Measurements from ENCODE around the gene GET4. TPM values are rescaled to one million over a fixed set of nuclear protein-coding genes. Genes with fewer than 3 reads are reported as not detected.

The GET4 gene
- total RNA-seq, 1 experiment from 2014 or later, result 90.9 TPM

GRCh38 chr7:944744-945143 is 68.4 kb downstream of the GET4 start:
- no peak overlapping the region for H3K4me3 ChIP-seq (ENCODE audit: low read depth in 2 of 2, low read length in 2 of 2)
- in situ Hi-C loops (cut with HindIII; ENCODE audit: low pct_unique_long_range_greater_than_20kb, low sequenced_read_pairs), result no loop called here
- H3K9me3 ChIP-seq (ENCODE audit: control insufficient read depth, insufficient read depth, low read depth, low read length), result peaks cover 10% of the 10 kb centered on the region; the same call in 1 of the 2 replicates
- no peak for TF ChIP-seq REST (IDR thresholded peaks at IDR 0.05; ENCODE audit: insufficient read depth in 1 of 2, low read depth in 2 of 2, low read length in 1 of 2)
- TF ChIP-seq CTCF (IDR thresholded peaks at IDR 0.05), result no peak
- no peak for TF ChIP-seq POLR2AphosphoS5 (IDR thresholded peaks at IDR 0.05; ENCODE audit: low read depth, low read length)
- TF ChIP-seq TCF7L2 (IDR thresholded peaks at IDR 0.05; ENCODE audit: low read depth, low read length), result no peak
- no peak for TF ChIP-seq SIN3A (IDR thresholded peaks at IDR 0.05; ENCODE audit: borderline replicate concordance, insufficient read depth, low read depth, low read length)
- peaks cover 7% of the 10 kb centered on the region; the same call in 1 of the 2 replicates for H3K4me1 ChIP-seq (ENCODE audit: control insufficient read depth, insufficient read depth, low read length)
- no peaks in the 10 kb centered on the region for H3K36me3 ChIP-seq (ENCODE audit: control insufficient read depth, insufficient read depth, low read length)
- H3K27me3 ChIP-seq (ENCODE audit: control insufficient read depth, insufficient read depth, low read length), result peaks cover 15% of the 10 kb centered on the region
- intact Hi-C loops (cut with micrococcal nuclease; ENCODE audit: unreplicated experiment), result no loop called here
- ChIA-PET POLR2A (no interaction called here), CTCF (no interaction called here)
- ATAC-seq, result no peak; the same call in 1 of the 2 replicates
- no TSS peak for BruUV-seq (replicated peaks)
- no peak for DNase-seq (ENCODE audit: low read depth, low spot score)
- H3K27ac ChIP-seq (ENCODE audit: low read length), result no peak overlapping the region

GRCh38 chr7:945147-945555 is 68.8 kb downstream of the GET4 start:
- Histone ChIP-seq H3K36me3 (ENCODE audit: control insufficient read depth, insufficient read depth, low read length) (no peaks in the 10 kb centered on the region), H3K27ac (ENCODE audit: low read length) (no peak overlapping the region), H3K9me3 (ENCODE audit: control insufficient read depth, insufficient read depth, low read depth, low read length) (peaks cover 9% of the 10 kb centered on the region; the same call in 1 of the 2 replicates), H3K4me1 (ENCODE audit: control insufficient read depth, insufficient read depth, low read length) (peaks cover 7% of the 10 kb centered on the region; the same call in 1 of the 2 replicates), H3K4me3 (ENCODE audit: low read depth in 2 of 2, low read length in 2 of 2) (no peak overlapping the region), H3K27me3 (ENCODE audit: control insufficient read depth, insufficient read depth, low read length) (peaks cover 15% of the 10 kb centered on the region)
- ATAC-seq (peak; percentile 53), DNase-seq (ENCODE audit: low read depth, low spot score) (no peak)
- TF ChIP-seq POLR2AphosphoS5 (IDR thresholded peaks at IDR 0.05; ENCODE audit: low read depth, low read length), result no peak
- TF ChIP-seq CTCF (IDR thresholded peaks at IDR 0.05), result no peak
- TF ChIP-seq SIN3A (IDR thresholded peaks at IDR 0.05; ENCODE audit: borderline replicate concordance, insufficient read depth, low read depth, low read length), result no peak
- TF ChIP-seq REST (IDR thresholded peaks at IDR 0.05; ENCODE audit: insufficient read depth in 1 of 2, low read depth in 2 of 2, low read length in 1 of 2), result no peak
- no peak for TF ChIP-seq TCF7L2 (IDR thresholded peaks at IDR 0.05; ENCODE audit: low read depth, low read length)
- CTCF ChIA-PET, result no interaction called here
- intact Hi-C loops (cut with micrococcal nuclease; ENCODE audit: unreplicated experiment), result no loop called here
- BruUV-seq (replicated peaks), result no TSS peak
- in situ Hi-C loops (cut with HindIII; ENCODE audit: low pct_unique_long_range_greater_than_20kb, low sequenced_read_pairs), result no loop called here
- POLR2A ChIA-PET, result no interaction called here

Data from Panc1 (cell line).